Left ventricle myocardium inferior (tissue), 1 donor: ENCODE data around the gene ARHGDIA. TPM values are rescaled to one million over a fixed set of nuclear protein-coding genes. Genes with fewer than 3 reads are reported as not detected.
A peak's percentile ranks its signal among the peaks of the same experiment; 100 is the strongest.

Source experiments
- DNase-seq: peaks from one replicate; pipeline ENCODE4 v3.0.0-alpha.2; 2020
- H3K27ac ChIP-seq: fragments of 200-600 bp; replicated peaks from 2 replicates; pipeline ENCODE4 v1.8.0; 2021
- H3K27me3 ChIP-seq: fragments of 200-600 bp; 2 replicates; pipeline ENCODE4 v1.8.0; 2021; ENCODE audit warnings: low read depth
- H3K36me3 ChIP-seq: fragments of 200-600 bp; 2 replicates; pipeline ENCODE4 v1.8.0; 2021
- H3K4me1 ChIP-seq: fragments of 200-600 bp; 2 replicates; pipeline ENCODE4 v1.8.0; 2021
- H3K4me3 ChIP-seq: fragments of 200-600 bp; 2 replicates; pipeline ENCODE4 v1.8.0; 2021; ENCODE audit warnings: mild to moderate bottlenecking, moderate library complexity
- H3K9me3 ChIP-seq: fragments of 200-600 bp; replicated peaks from 2 replicates; pipeline ENCODE4 v1.8.0; 2021
- intact Hi-C: fragments of 100-400 bp; cut with micrococcal nuclease; formaldehyde crosslinking; loops from one replicate; pipeline ENCODE4 v1.11.0; 2022
- total RNA-seq: library from RNA; stranded (reverse); fragmentation: NEBNext Ultra II Directional; extraction: Animal tissue kit (Norgen Biotek cat#: 25700); gene quantifications from one replicate; pipeline ENCODE4 v1.2.1, GENCODE V29; 2021
- TF ChIP-seq, protein P1 (sequence below): fragments of 200-600 bp; IDR thresholded peaks from 2 replicates; pipeline ENCODE4 v1.8.0; 2021; ENCODE audit warnings: antibody characterized with exemption, mild to moderate bottlenecking, borderline replicate concordance
- donor health status: DM: no; HTN: yes; CAD: no; lungs with severe emphysema.

ARHGDIA gene
- total RNA-seq, 1 donor from 2014 or later, result 95.1 TPM

DNA sequence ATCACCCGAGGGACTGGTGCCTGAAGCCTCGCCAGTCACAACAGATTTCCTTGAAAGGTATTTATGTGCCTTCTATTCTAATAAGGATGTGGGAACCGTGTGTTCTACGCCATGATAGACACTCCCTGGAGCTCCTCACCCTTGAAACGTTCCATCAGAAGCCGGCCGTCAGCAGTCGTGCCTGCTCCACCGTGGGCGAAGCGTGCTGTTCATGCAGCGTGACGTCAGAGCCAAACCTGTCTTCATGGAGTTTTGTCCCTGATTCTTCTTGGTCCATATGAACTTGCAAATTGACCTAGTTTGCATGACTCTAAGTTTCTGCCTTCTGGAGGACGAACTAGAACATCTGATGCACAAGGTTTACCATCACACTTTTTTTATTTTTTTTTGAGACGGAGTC lies 31.8 kb downstream of the ARHGDIA start:
- Histone ChIP-seq H3K27ac (no peak overlapping the region), H3K4me1 (peaks cover 31% of the 10 kb centered on the region), H3K27me3 (no peaks in the 10 kb centered on the region), H3K4me3 (no peak overlapping the region), H3K36me3 (peaks cover 18% of the 10 kb centered on the region), H3K9me3 (no peaks in the 10 kb centered on the region)
- intact Hi-C loops, result no loop called here
- TF ChIP-seq, protein P1, sequence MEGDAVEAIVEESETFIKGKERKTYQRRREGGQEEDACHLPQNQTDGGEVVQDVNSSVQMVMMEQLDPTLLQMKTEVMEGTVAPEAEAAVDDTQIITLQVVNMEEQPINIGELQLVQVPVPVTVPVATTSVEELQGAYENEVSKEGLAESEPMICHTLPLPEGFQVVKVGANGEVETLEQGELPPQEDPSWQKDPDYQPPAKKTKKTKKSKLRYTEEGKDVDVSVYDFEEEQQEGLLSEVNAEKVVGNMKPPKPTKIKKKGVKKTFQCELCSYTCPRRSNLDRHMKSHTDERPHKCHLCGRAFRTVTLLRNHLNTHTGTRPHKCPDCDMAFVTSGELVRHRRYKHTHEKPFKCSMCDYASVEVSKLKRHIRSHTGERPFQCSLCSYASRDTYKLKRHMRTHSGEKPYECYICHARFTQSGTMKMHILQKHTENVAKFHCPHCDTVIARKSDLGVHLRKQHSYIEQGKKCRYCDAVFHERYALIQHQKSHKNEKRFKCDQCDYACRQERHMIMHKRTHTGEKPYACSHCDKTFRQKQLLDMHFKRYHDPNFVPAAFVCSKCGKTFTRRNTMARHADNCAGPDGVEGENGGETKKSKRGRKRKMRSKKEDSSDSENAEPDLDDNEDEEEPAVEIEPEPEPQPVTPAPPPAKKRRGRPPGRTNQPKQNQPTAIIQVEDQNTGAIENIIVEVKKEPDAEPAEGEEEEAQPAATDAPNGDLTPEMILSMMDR, result no peak
- DNase-seq, result no peak

DNA sequence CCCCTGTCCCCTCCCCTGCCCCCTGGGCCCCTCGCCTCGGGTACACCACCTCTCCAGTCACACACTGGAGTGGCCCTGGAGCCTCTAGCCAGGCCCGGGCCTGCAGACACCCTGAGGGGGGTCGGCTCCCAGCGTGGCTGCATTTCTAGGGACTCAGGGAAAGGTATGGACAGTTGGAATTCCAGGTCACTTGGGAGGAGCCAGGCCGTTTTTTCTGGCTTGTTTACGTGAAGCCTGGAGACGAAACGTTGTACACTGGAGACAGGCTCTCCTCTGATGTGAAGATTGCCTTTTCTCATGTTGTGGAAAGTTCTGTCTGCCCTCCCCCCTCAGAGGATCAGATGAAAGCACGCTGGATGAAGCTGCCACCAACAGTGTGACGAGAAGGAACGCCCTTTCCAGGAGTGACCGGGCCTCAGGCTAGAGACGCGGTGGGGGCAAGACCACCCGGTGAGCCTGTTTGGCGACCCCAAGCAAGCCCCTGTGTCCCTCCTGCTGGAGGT lies 32.3 kb downstream of the ARHGDIA start:
- no peak overlapping the region for H3K4me3 ChIP-seq
- peaks cover 13% of the 10 kb centered on the region for H3K36me3 ChIP-seq
- peaks cover 35% of the 10 kb centered on the region for H3K4me1 ChIP-seq
- no peaks in the 10 kb centered on the region for H3K27me3 ChIP-seq
- intact Hi-C loops, result no loop called here
- no peaks in the 10 kb centered on the region for H3K9me3 ChIP-seq
- no peak for DNase-seq
- TF ChIP-seq, protein P1, result no peak
- no peak overlapping the region for H3K27ac ChIP-seq

DNA sequence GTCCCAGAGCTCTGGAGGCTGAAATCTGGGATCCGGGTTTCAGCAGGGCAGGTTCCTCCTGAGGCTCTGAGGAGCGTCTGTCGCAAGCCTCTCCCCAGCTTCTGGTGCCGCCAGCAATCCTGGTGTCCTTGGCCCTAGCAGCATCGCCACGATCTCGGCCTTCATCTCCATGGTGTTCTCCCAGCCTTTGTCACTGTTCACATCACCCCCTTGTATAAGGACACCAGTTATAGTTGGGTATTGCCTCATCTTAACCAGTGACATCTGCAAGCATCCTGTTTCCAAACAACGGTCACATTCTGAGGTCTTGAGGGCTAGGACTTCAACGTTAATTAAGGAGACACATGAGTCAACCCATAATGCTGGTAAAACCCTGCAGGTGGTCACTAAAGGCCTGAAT lies 33.5 kb downstream of the ARHGDIA start:
- H3K4me1 ChIP-seq, result peaks cover 43% of the 10 kb centered on the region
- no peaks in the 10 kb centered on the region for H3K9me3 ChIP-seq
- H3K27ac ChIP-seq, result no peak overlapping the region
- H3K4me3 ChIP-seq, result no peak overlapping the region
- no peaks in the 10 kb centered on the region for H3K27me3 ChIP-seq
- DNase-seq, result no peak
- TF ChIP-seq, protein P1, result no peak
- intact Hi-C loops, result no loop called here
- H3K36me3 ChIP-seq, result peaks cover 1% of the 10 kb centered on the region

- peak within 1 kb of the TSS; percentile 88 for H3K27ac ChIP-seq
- intact Hi-C loops, result no loop called here
Measured at GRCh38 chr17:81834831-81835267, 36.3 kb downstream of the ARHGDIA start, which contains the start of gene PPP1R27. PPP1R27 (minus strand) TSS chr17:81835050; CDS start chr17:81834953, 97 bp downstream.

DNA sequence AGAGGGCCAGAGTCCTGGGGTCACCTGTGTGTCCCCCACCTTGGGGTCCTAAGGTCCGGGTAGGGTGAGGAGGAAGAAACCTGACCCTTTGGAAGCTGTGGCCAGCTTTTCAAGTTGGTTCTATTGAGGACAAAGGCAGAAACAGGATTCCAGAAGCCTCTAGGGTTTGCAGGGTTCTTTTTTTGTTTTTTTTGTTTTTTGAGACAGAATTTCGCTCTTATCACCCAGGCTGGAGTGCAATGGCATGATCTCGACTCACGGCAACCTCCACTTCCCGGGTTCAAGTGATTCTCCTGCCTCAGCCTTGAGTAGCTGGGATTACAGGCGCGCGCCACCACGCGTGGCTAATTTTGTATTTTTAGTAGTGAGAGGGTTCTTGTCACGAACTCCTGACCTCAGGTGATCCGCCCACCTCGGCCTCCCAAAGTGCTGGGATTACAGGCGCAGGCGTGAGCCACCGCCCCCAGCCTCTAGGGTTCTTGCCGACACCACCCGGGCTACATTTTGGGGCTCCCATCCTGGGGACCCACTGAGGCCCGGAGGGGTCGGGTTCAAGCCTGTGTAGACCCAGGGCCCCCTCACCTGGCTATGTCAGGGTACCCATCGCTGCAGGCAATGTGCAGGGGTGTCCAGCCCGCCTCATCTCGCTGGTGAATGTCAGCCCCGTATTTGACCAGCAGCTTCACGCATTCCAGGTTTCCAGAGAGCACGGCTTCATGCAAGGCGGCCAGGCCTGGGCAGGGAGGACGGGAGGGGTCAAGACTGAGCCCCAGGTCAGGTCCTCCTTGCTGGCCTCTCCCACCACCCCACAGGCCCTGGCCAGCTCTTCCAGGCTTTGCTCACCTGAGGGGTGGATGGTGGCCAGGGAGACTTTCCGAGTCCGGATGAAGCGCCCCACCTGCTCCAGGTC lies 37.0 kb downstream of the ARHGDIA start:
- H3K4me1 ChIP-seq, result peaks cover 44% of the 10 kb centered on the region
- TF ChIP-seq, protein P1, result no peak
- DNase-seq, result no peak
- H3K27me3 ChIP-seq, result no peaks in the 10 kb centered on the region
- peak overlapping the region; percentile 96 for H3K4me3 ChIP-seq
- intact Hi-C loops, result no loop called here
- H3K36me3 ChIP-seq, result no peaks in the 10 kb centered on the region
- H3K27ac ChIP-seq, result peak overlapping the region; percentile 88
- H3K9me3 ChIP-seq, result no peaks in the 10 kb centered on the region

More at GRCh38 chr17:81834831-81835267, 36.3 kb downstream of the ARHGDIA start, which contains the start of gene PPP1R27:
- no peaks in the 10 kb centered on the region for H3K9me3 ChIP-seq
- TF ChIP-seq, protein P1, result no peak
- DNase-seq, result no peak
- H3K27me3 ChIP-seq, result no peaks in the 10 kb centered on the region
- no peaks in the 10 kb centered on the region for H3K36me3 ChIP-seq
- H3K4me3 ChIP-seq, result peak within 1 kb of the TSS; percentile 96
- H3K4me1 ChIP-seq, result peaks cover 41% of the 10 kb centered on the region
